NOMO-1 treated with dmso at 0.1 percent for 144 hours (cell line): Measurements from ENCODE around the gene SND1.

Source experiments
- DNase-seq: peaks from one replicate; lab custom pipeline; 2025; ENCODE audit not compliant: unreplicated experiment; lab: John Stamatoyannopoulos, UW

SND1 gene

DNA sequence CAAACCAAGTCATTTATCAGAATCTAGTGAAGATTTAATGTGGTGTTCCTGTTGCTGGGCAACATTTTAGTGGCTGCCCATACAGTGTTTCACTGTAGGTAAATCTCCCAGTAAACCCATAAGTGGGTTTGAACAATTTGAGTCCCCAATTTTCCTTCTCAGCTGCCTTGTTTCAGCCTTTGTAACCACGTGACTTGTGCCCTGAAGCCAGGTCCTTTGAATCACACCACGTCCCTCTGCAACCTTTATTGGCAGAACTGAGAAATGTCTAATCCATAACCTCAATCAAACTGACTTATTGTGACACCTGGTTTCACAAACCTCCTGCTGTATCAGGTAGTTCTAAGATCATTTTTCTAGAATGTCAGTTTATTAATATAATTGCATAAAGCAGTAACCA lies 30.1 kb downstream of the SND1 start:
- DNase-seq = no peak

GRCh38 chr7:127683776-127684681 lies 32.0 kb downstream of the SND1 start:
- no peak for DNase-seq

DNA sequence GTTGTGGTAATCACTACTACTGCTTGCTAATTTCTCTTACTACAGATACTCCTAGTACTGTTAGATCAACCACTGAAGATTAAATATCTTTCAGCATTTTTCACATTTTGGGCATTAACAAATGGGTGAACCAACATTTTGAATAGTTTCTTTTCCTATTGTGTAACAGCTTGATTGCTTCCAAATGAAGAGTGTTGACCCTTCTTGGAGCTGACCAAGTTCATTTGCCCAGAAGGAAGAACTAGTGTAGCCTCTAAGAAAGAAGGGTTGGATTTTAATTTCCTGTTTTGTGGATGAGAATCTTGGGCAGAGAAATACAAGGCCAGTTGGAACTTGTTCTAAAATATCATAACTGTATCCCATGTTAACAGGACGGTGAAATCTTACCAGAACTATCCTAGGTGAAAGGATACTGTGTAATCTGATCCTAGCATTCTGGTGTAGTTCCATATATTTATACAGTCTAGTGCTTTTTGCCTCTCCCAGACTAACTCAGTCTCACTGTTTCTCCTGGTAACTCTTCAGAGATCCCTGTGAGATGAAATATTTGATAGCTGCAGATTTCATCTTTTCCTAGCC lies 37.3 kb downstream of the SND1 start:
- DNase-seq = no peak

GRCh38 chr7:127690337-127690736 lies 38.3 kb downstream of the SND1 start:
- no peak for DNase-seq

DNA sequence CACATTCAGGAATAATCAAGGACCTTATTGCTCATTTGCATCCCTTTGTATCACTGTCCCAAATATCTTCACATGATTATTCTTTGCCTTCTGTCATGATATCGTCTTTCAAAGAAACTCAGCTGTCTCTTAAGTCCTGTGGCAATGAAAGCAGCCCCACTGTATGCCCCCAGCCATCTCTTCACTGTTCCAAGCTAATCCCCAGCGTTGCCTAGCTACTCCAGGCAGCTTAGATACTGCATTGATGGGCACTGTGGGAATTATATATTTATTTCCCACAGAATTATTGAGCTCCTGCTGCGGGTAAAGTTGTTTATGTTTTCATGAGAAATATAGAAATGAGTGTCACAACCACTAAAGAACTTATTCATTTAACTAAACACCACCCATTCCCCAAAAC lies 38.8 kb downstream of the SND1 start:
- DNase-seq = no peak

GRCh38 chr7:127692200-127692599 lies 40.2 kb downstream of the SND1 start:
- DNase-seq = no peak

DNA sequence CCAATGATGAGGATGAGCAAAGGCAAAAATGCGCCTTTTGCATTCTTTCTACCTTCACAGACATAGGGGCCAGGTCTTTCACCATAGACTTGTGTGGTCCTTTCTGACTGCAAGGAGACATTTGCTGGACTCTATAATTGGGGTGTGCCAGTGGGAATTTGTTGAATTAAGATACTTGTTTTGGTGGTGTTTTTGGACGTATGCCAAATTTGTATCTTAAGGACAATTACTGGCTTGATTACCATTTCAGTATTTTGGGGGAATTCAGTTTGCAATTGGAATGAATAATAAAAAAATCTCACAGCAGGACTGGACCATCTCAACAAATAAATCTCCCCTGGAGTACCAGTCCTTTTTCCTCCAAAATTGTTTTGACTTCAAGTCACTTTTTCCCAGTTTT lies 47.9 kb downstream of the SND1 start:
- DNase-seq = no peak

DNA sequence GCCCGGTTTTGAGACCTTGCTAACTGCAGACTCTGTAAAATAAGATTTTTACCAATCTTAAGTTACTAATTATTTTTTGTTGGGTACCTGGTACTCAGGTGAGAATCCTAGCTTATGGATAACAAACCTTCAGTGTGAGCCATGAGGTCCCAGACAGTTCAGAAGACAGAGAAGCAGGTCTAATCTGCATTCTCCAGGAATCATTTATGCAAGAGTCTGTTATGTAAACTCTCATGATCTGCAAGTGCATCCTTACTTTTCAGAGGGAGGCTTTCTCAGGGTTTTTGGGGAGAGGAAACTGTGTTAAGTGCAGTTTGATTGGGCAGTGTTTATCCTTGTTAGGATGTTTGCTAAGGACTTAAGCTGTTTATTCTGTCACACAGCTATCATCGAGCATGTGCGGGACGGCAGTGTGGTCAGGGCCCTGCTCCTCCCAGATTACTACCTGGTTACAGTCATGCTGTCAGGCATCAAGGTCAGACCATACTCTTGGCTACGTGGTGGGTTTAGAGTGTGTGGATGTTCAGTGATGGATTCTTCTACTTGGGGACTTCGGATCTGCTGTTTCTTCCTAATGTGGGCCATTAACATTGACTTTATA lies 50.2 kb downstream of the SND1 start:
- no peak for DNase-seq

GRCh38 chr7:127702938-127703337 lies 50.9 kb downstream of the SND1 start:
- no peak for DNase-seq

DNA sequence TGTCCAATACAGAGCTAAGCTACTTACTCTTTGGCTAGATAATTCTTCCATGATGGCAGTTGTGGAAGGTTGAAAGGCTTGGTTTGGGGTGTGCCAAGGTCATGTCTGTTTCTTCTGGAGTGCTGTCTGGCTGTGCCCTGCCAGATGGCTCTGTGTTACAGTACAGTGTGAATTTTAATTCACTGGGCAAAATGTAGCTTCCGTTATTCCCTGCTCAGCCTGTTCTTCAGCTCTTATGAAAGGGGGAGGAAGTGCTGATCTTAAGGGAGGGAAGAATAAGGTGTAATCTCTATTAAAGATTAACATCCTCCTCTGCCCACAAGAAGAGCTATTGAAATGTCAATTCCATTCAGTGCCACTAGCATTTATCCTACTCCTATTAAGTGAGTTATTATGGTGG lies 52.2 kb downstream of the SND1 start:
- no peak for DNase-seq

DNA sequence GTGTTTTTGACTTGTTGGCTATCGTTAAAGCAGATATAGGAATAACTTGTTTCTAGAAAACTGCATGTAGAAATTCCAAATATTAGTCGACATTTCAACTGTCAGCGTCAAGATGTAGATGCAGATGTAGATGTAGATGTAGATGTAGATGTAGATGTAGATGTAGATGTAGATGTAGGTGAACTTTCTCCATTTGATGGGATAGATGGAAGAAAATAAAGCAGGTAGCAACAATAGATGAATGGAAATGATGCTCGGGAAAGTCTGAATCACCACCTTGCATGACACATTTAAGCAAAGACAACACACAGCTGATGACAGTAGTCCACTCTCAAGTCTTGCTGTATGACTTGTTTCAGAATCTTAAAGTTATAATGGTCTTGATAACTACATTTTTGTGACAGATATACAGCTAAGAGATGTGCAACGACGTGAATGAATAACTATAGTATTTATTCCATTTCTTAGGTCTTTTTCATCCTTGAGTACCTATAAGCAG lies 53.5 kb downstream of the SND1 start:
- no peak for DNase-seq

DNA sequence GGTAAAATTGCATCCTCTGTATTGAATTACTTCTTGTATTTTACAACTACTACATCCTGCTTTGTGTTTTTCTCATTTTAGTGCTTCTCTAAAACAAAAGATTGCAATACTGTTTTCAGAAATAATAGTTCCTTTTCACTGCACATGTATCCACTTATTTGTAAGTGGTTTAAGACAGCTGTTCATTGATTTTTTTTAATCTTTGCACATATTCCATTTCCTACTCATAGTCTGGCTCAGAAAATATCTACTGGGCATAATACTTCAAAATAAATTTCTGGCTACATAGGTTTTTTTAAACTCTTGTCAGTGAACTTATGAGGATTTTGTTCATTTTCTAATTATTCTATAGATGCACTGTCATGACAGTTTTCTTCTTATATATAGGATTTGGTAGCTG lies 54.8 kb downstream of the SND1 start:
- DNase-seq = no peak

DNA sequence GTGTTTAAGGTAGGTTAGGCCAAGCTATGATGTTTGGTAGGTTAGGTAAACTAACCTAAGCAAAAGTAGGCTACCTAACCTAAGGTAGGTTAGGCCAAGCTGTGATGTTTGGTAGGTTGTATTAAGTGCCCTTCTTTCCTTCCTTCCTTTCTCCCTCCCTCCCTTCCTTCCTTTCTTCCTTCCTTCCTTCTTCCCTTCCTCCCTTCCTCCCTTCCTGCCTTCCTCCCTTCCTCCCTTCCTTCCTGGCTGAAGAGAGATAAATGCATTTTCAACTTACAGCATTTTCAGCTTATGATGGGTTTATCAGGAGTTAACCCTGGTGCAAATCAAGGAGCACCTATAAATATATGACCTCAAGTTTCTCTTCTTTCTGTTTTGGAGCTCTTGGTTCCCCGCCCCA lies 56.2 kb downstream of the SND1 start:
- no peak for DNase-seq

DNA sequence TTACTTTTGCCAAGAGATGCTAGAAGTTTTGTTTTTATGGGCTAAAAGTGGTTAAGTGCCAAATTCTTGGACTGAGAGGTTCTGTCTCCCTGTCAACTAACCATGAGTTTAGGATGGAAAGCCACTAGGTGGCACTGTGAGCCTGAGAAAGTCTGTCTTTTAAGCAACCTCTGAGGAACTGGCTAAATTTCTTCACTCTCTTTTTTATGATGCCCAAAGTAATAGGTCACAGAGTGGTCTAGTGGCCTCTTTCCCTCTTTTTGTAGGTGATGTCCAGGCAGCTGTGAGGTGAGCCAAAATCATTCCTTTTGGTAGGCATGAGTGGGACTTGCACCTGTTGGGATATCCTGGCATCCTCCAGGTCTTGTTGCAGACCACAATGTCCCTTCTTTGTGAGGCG lies 56.8 kb downstream of the SND1 start:
- no peak for DNase-seq

DNA sequence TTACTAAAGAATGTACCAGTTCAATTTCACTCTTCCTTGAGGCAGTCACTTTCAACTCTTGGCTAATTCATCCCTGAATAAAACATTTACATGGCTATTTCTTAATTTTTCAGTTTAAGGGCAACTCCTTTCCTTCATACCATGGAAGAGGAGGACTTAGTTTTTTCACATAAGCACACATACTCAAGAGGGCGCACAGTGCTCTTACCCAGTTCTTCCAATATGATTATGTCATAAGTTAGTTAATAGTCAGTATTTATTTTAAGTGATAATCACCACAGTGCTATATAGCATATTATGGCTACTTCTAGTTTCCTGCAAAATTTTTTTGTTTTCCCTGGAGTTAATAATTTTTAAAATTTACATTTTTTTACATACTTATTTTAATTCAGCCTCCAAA lies 58.6 kb downstream of the SND1 start:
- no peak for DNase-seq

DNA sequence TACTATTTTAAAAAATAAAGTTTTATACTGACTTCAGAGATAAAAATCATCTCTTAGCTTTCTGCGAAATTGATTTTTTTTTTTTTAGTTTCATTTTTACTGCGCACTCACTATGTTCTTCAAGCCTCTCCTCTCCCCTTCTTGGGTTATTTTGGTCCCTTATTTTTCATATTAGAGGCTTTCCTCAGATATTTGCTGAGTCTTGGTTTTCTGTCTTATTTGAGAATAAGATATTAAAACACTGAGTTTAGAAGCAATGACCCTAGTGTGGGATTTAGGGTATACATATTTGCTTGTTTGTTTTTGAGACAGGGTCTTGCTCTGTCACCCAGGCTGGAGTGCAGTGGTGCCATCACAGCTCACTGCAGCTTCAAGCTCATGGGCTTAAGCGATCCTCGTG lies 59.9 kb downstream of the SND1 start:
- no peak for DNase-seq

DNA sequence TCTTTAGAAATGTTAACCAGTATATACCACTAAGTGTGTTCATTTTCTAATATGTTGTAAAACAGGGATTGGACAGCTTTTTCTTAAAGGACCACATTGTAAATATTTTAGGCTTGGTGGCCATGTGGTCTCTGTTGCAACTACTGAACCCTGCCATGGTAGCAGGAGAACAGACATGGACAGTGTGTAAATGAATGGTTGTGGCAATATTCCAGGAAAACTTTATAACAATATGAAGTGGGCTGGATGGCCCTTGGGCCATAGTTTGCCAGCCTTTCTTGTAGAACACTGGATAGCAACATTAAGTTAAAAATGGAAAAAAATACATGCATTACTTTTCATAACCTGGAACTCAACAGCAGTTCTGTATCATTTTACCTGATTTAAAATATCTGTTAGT lies 61.0 kb downstream of the SND1 start:
- DNase-seq = no peak

GRCh38 chr7:127713758-127714157 lies 61.8 kb downstream of the SND1 start:
- DNase-seq = no peak

GRCh38 chr7:127715272-127715671 lies 63.3 kb downstream of the SND1 start:
- DNase-seq = no peak

GRCh38 chr7:127715901-127716300 lies 63.9 kb downstream of the SND1 start:
- DNase-seq = no peak

- DNase-seq = no peak
Observed at GRCh38 chr7:127717502-127718339, 65.7 kb downstream of the SND1 start.
